ENCODE results near the gene ANKHD1.

Gene ANKHD1

DNA sequence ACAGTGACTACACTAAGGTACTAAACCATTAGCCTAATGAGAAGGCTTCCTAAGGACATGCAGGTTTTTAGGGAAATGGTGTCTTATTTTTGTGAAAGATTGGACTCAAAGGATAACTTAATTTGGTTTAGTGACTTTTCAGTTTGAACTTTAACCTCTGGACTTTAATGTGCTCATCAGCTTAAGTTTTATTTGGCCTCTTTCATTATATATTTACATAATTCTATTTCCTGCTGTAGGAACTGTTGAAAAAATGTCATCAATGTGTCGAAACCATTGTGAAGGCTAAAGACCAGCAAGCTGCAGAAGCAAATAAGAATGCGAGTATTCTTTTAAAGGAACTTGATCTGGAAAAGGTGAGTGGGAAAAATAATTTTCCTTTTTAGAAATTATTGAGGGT, 111.5 kb downstream of the ANKHD1 start:
- Histone ChIP-seq H3K9me3 (peaks cover 24% of the 10 kb centered on the region), H3K27ac (no peak overlapping the region), H3K4me1 (no peaks in the 10 kb centered on the region), H4K20me1 (no peaks in the 10 kb centered on the region), H3K9ac (no peak overlapping the region), H3K36me3 (peaks cover 80% of the 10 kb centered on the region), H3K4me2 (no peak overlapping the region), H3K4me3 (no peak overlapping the region), H3K27me3 (no peaks in the 10 kb centered on the region)
- no peak for TF ChIP-seq Cebpa-rat (IDR thresholded peaks at IDR 0.05)

DNA sequence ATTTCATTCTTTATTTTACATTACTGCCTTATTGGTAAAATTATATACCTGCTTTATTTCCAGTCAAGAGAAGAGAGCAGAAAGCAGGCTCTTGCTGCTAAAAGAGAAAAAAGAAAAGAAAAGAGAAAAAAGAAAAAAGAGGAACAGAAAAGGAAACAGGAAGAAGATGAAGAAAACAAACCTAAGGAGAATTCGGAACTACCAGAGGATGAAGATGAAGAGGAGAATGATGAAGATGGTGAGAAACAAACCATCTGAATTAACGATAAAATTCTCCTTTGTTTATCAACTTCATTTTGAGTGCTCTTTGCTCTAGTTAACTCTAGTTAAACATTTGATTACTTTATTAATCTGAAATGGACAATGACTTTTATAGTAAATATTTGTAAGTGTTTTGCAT, 122.4 kb downstream of the ANKHD1 start:
- peaks cover 72% of the 10 kb centered on the region for H3K36me3 ChIP-seq

GRCh38 chr5:140540227-140540626, 138.6 kb downstream of the ANKHD1 start:
- no peak for TF ChIP-seq Cebpa-rat (IDR thresholded peaks at IDR 0.05)
- Histone ChIP-seq H3K4me1 (no peaks in the 10 kb centered on the region), H3K27ac (no peak overlapping the region), H3K27me3 (no peaks in the 10 kb centered on the region), H3K4me2 (no peak overlapping the region), H3K36me3 (peaks cover 99% of the 10 kb centered on the region), H3K9ac (no peak overlapping the region), H3K4me3 (no peak overlapping the region), H4K20me1 (no peaks in the 10 kb centered on the region), H3K9me3 (no peaks in the 10 kb centered on the region)

More for the DNA sequence above, 122.4 kb downstream of the ANKHD1 start:
- Histone ChIP-seq H3K9ac (no peak overlapping the region), H3K27me3 (no peaks in the 10 kb centered on the region), H3K27ac (no peak overlapping the region), H3K4me1 (peaks cover 3% of the 10 kb centered on the region; the same call in 1 of the 2 replicates), H3K4me3 (no peak overlapping the region), H4K20me1 (0 out of 2 replicates have a peak, but pooled peaks cover 8% of the 10 kb centered on the region), H3K9me3 (no peaks in the 10 kb centered on the region), H3K4me2 (no peak overlapping the region)
- TF ChIP-seq Cebpa-rat (IDR thresholded peaks at IDR 0.05): no peak

GRCh38 chr5:140542972-140543371, 141.3 kb downstream of the ANKHD1 start:
- peaks cover 16% of the 10 kb centered on the region for H3K4me1 ChIP-seq
- H3K36me3 ChIP-seq: peaks cover 73% of the 10 kb centered on the region

GRCh38 chr5:140544986-140545385, 143.4 kb downstream of the ANKHD1 start:
- H3K36me3 ChIP-seq: peaks cover 67% of the 10 kb centered on the region
- no peaks in the 10 kb centered on the region for H3K9me3 ChIP-seq
- H3K27ac ChIP-seq: no peak overlapping the region
- H3K4me3 ChIP-seq: no peak overlapping the region
- H3K27me3 ChIP-seq: no peaks in the 10 kb centered on the region
- no peak overlapping the region for H3K4me2 ChIP-seq
- no peak for TF ChIP-seq Cebpa-rat (IDR thresholded peaks at IDR 0.05)
- peaks cover 34% of the 10 kb centered on the region for H3K4me1 ChIP-seq
- H3K9ac ChIP-seq: no peak overlapping the region
- no peaks in the 10 kb centered on the region for H4K20me1 ChIP-seq

More at GRCh38 chr5:140542972-140543371, 141.3 kb downstream of the ANKHD1 start:
- Histone ChIP-seq H3K4me3 (no peak overlapping the region), H3K27ac (no peak overlapping the region), H3K9me3 (no peaks in the 10 kb centered on the region), H3K27me3 (no peaks in the 10 kb centered on the region), H3K4me2 (no peak overlapping the region), H3K9ac (no peak overlapping the region), H4K20me1 (no peaks in the 10 kb centered on the region)
- no peak for TF ChIP-seq Cebpa-rat (IDR thresholded peaks at IDR 0.05)

GRCh38 chr5:140545606-140546005, 144.0 kb downstream of the ANKHD1 start:
- peaks cover 67% of the 10 kb centered on the region for H3K36me3 ChIP-seq
- no peaks in the 10 kb centered on the region for H4K20me1 ChIP-seq
- H3K27me3 ChIP-seq: no peaks in the 10 kb centered on the region
- H3K4me2 ChIP-seq: no peak overlapping the region
- H3K9me3 ChIP-seq: no peaks in the 10 kb centered on the region
- no peak overlapping the region for H3K4me3 ChIP-seq
- H3K4me1 ChIP-seq: peaks cover 35% of the 10 kb centered on the region
- TF ChIP-seq Cebpa-rat (IDR thresholded peaks at IDR 0.05): no peak
- no peak overlapping the region for H3K27ac ChIP-seq
- no peak overlapping the region for H3K9ac ChIP-seq

GRCh38 chr5:140546851-140547507, 145.3 kb downstream of the ANKHD1 start:
- H4K20me1 ChIP-seq: no peaks in the 10 kb centered on the region
- peaks cover 67% of the 10 kb centered on the region for H3K36me3 ChIP-seq
- no peaks in the 10 kb centered on the region for H3K27me3 ChIP-seq
- no peak for TF ChIP-seq Cebpa-rat (IDR thresholded peaks at IDR 0.05)
- H3K4me1 ChIP-seq: peaks cover 42% of the 10 kb centered on the region
- H3K9me3 ChIP-seq: no peaks in the 10 kb centered on the region
- peak overlapping the region; percentile 83 for H3K4me2 ChIP-seq
- H3K4me3 ChIP-seq: peak overlapping the region; percentile 68
- H3K9ac ChIP-seq: peak overlapping the region; percentile 82
- peak overlapping the region; percentile 91 for H3K27ac ChIP-seq

DNA sequence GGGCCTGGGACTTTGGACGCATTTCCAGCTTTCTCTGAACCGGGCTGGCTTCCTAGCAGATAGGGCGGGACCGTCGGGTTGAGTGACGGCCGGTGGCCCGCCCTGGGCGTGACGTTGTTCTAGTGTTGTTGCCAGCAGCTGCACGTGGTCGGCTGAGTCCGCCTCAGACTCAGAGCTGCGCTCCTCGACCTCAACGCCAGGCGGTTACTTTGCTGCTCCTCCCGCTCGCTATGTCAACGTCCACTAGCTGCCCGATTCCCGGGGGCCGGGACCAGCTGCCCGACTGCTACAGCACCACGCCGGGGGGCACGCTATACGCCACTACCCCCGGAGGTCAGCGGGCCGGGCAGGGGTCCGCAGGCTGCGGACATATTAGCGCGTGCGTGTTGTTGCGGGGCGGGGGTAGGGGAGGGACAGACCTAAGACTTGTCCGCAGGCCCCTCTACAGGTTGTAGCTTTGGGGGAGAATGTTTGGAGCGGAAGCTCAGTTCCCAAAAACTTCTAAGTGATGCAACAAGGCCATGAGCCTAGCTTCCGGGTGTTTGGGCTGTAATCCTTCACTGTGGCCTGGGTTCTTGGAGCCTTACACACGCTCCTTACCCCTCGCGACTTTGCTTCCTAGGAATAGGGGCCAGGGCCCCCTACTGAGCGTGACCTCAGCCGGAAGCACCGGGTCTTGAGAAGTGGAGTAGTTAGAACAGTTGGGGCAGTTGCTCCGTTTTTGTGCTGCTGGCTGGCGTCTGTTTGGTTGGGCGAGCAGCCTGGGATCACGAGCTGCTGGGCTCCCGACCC, 146.1 kb downstream of the ANKHD1 start, which contains the start of gene EIF4EBP3:
TSS of gene EIF4EBP3 (plus strand) at position 155 of the 792 bp plus-strand sequence. CDS start at position 231, 76 bp downstream.
- TF ChIP-seq Cebpa-rat (IDR thresholded peaks at IDR 0.05): no peak
- H3K9ac ChIP-seq: peak within 1 kb of the TSS; percentile 82
- H3K36me3 ChIP-seq: peaks cover 65% of the 10 kb centered on the region
- H3K27ac ChIP-seq: peak within 1 kb of the TSS; percentile 91
- H3K27me3 ChIP-seq: no peaks in the 10 kb centered on the region
- H3K4me1 ChIP-seq: peaks cover 42% of the 10 kb centered on the region
- no peaks in the 10 kb centered on the region for H3K9me3 ChIP-seq
- no peaks in the 10 kb centered on the region for H4K20me1 ChIP-seq
- H3K4me3 ChIP-seq: peak within 1 kb of the TSS; percentile 68
- peak within 1 kb of the TSS; percentile 83 for H3K4me2 ChIP-seq

DNA sequence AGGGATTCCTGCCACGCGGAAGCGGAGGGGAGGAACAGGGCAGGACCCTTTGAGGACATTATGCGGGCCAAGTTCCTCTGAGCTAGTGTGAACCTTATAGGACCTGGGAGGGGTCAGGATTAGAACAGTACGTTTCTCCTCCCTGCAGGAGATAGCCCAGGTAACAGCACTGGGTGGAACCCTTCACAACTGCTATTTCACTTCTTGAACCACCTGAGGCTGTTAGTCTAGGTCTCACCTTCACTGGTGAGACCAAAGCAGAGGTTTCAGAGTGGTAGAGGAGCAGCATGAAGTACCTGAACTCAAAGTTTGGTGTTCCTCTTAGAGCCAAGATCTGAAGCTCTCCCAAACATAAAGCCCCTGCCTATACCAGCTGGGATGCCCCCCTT, 146.7 kb downstream of the ANKHD1 start:
- no peaks in the 10 kb centered on the region for H3K9me3 ChIP-seq
- H3K27me3 ChIP-seq: no peaks in the 10 kb centered on the region
- no peak for TF ChIP-seq Cebpa-rat (IDR thresholded peaks at IDR 0.05)
- peak overlapping the region; percentile 91 for H3K27ac ChIP-seq
- peaks cover 63% of the 10 kb centered on the region for H3K36me3 ChIP-seq
- H3K4me1 ChIP-seq: peaks cover 42% of the 10 kb centered on the region
- peak overlapping the region; percentile 82 for H3K9ac ChIP-seq
- peak overlapping the region; percentile 83 for H3K4me2 ChIP-seq
- no peaks in the 10 kb centered on the region for H4K20me1 ChIP-seq
- H3K4me3 ChIP-seq: peak overlapping the region; percentile 68

DNA sequence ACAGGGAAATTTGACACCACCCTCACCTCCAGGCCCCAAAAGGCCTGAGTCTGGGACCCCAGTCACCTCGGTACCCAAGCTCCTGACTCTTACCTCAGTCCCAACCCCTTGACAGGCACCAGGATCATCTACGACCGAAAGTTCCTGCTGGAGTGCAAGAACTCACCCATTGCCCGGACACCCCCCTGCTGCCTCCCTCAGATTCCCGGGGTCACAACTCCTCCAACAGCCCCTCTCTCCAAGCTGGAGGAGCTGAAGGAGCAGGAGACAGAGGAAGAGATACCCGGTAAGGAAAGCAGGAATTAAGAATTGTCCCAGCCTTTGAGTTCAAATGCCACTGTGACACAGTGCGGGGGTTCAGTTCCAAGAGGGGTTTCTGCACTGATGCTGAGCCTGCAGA, 147.2 kb downstream of the ANKHD1 start:
- Histone ChIP-seq H3K36me3 (peaks cover 58% of the 10 kb centered on the region), H3K4me1 (peaks cover 42% of the 10 kb centered on the region), H3K4me2 (peak overlapping the region; percentile 83), H3K4me3 (peak overlapping the region; percentile 68; the same call in 1 of the 2 replicates), H3K9me3 (no peaks in the 10 kb centered on the region), H4K20me1 (no peaks in the 10 kb centered on the region; the same call in 1 of the 2 replicates), H3K27me3 (no peaks in the 10 kb centered on the region), H3K27ac (peak overlapping the region; percentile 91), H3K9ac (peak overlapping the region; percentile 82; the same call in 1 of the 2 replicates)
- TF ChIP-seq Cebpa-rat (IDR thresholded peaks at IDR 0.05): no peak
